HG03039 (cell line): ENCODE results near the gene OBSCN.

ENCODE experiments used
- ATAC-seq: cut with Tn5 transposase; IDR thresholded peaks from one replicate; pipeline ENCODE4 v1.9.1; 2021; ENCODE audit warnings: mild to moderate bottlenecking, moderate library complexity; ENCODE audit not compliant: unreplicated experiment

Gene OBSCN

DNA sequence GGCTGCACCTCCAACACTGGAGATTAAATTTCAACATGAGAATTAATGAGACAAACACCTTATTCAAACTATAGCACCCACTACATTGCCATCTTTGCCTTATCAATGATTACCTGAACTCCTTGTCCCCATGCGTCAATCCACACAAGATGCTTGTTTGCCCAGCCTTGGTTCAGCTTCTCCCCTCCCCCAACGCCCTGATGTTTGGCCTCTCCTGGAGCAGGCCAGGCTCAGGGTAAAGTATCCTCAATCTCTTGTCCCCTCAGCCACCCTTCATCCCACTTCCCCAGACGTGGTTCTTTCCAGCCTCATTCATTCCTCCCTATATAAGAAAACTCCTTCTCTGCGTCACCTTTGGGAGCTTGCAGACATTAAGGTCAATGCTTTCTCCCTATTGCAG lies 220.6 kb downstream of the OBSCN start:
- ATAC-seq: no peak
